ENCODE measurements around the gene HLA-DQB2. TPM values are rescaled to one million over a fixed set of nuclear protein-coding genes. Genes with fewer than 3 reads are reported as not detected.
A peak's percentile ranks its signal among the peaks of the same experiment; 100 is the strongest.
"Not testable (repeated sequence)": the region's sequence is repeated elsewhere in the genome, so short reads cannot be mapped to it uniquely, and the experiment has no call there.

HLA-DQB2 gene
- total RNA-seq, 1 experiment from 2014 or later, result not detected

DNA sequence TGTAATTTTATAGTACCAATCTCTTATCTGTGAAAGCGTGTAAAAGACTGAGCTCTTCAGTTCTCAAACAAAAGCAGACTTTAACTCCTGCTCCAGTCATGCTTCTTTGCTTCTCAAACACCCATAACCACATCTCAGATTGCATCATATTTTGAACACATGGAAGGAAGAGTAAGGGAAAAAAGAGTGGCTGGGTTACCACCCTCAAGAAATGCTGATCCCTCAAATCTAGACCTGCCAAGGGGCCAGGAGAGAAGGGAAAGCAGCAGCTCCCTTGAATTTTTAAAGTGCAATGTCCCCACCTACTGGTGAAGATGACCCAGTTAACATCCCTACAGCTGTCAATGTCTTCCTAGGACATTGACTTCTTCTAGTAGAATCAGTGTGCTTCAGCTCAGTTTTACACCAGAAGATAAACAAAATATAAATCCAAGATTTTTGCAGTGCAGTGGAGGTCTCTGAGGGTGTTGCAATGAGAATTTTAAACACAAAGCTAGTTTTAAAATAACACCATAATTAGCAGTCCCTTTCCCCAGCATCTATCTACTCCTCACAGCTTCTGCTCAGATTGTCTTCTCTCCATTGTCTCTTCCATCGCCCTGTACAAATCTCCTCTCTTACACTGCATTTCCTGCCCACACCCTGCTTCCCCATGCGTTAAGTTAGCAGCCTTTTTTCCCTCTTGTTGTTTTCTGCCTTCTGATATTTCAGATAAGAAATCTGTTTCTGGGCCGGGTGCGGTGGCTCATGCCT, 22.6 kb upstream of the HLA-DQB2 start:
- Histone ChIP-seq H3K4me1 (ENCODE audit: control insufficient read depth, insufficient read depth, low read length) (no peaks in the 10 kb centered on the region), H3K27me3 (ENCODE audit: control insufficient read depth, insufficient read depth, low read length) (peaks cover 13% of the 10 kb centered on the region), H3K4me3 (ENCODE audit: low read depth in 2 of 2, low read length in 2 of 2) (no peak overlapping the region), H3K36me3 (ENCODE audit: control insufficient read depth, insufficient read depth, low read length) (no peaks in the 10 kb centered on the region), H3K9me3 (ENCODE audit: control insufficient read depth, insufficient read depth, low read depth, low read length) (no peaks in the 10 kb centered on the region), H3K27ac (ENCODE audit: low read length) (no peak overlapping the region)
- ChIA-PET POLR2A (interaction anchor here (0.7 kb wide), 1 partner anchor 84 kb away, joined by 4 read pairs; no protein-coding TSS in a partner anchor), CTCF (interaction anchor here (0.6 to 1.2 kb wide), 9 partner anchors 9 to 600 kb away, joined by 3 to 8 read pairs (median 3); partner anchors contain the start of gene TAP2)
- intact Hi-C loops (cut with micrococcal nuclease; ENCODE audit: unreplicated experiment) (loop anchor here (10.0 kb wide), 2 partner anchors 81 to 541 kb away; no protein-coding TSS in a partner anchor), in situ Hi-C loops (cut with HindIII; ENCODE audit: low pct_unique_long_range_greater_than_20kb, low sequenced_read_pairs) (no loop called here)
- peak; percentile 24 for DNase-seq (ENCODE audit: low read depth, low spot score)
- no TSS peak for BruUV-seq (replicated peaks)
- ATAC-seq, result peak; percentile 95
- TF ChIP-seq TCF7L2 (IDR thresholded peaks at IDR 0.05; ENCODE audit: low read depth, low read length) (no peak), POLR2AphosphoS5 (IDR thresholded peaks at IDR 0.05; ENCODE audit: low read depth, low read length) (no peak), SIN3A (IDR thresholded peaks at IDR 0.05; ENCODE audit: borderline replicate concordance, insufficient read depth, low read depth, low read length) (no peak)
- TF ChIP-seq, protein P1, sequence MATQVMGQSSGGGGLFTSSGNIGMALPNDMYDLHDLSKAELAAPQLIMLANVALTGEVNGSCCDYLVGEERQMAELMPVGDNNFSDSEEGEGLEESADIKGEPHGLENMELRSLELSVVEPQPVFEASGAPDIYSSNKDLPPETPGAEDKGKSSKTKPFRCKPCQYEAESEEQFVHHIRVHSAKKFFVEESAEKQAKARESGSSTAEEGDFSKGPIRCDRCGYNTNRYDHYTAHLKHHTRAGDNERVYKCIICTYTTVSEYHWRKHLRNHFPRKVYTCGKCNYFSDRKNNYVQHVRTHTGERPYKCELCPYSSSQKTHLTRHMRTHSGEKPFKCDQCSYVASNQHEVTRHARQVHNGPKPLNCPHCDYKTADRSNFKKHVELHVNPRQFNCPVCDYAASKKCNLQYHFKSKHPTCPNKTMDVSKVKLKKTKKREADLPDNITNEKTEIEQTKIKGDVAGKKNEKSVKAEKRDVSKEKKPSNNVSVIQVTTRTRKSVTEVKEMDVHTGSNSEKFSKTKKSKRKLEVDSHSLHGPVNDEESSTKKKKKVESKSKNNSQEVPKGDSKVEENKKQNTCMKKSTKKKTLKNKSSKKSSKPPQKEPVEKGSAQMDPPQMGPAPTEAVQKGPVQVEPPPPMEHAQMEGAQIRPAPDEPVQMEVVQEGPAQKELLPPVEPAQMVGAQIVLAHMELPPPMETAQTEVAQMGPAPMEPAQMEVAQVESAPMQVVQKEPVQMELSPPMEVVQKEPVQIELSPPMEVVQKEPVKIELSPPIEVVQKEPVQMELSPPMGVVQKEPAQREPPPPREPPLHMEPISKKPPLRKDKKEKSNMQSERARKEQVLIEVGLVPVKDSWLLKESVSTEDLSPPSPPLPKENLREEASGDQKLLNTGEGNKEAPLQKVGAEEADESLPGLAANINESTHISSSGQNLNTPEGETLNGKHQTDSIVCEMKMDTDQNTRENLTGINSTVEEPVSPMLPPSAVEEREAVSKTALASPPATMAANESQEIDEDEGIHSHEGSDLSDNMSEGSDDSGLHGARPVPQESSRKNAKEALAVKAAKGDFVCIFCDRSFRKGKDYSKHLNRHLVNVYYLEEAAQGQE (IDR thresholded peaks at IDR 0.05; ENCODE audit: insufficient read depth in 1 of 2, low read depth in 2 of 2, low read length in 1 of 2), result no peak
- TF ChIP-seq, protein P2, sequence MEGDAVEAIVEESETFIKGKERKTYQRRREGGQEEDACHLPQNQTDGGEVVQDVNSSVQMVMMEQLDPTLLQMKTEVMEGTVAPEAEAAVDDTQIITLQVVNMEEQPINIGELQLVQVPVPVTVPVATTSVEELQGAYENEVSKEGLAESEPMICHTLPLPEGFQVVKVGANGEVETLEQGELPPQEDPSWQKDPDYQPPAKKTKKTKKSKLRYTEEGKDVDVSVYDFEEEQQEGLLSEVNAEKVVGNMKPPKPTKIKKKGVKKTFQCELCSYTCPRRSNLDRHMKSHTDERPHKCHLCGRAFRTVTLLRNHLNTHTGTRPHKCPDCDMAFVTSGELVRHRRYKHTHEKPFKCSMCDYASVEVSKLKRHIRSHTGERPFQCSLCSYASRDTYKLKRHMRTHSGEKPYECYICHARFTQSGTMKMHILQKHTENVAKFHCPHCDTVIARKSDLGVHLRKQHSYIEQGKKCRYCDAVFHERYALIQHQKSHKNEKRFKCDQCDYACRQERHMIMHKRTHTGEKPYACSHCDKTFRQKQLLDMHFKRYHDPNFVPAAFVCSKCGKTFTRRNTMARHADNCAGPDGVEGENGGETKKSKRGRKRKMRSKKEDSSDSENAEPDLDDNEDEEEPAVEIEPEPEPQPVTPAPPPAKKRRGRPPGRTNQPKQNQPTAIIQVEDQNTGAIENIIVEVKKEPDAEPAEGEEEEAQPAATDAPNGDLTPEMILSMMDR (IDR thresholded peaks at IDR 0.05), result peak; percentile 74

DNA sequence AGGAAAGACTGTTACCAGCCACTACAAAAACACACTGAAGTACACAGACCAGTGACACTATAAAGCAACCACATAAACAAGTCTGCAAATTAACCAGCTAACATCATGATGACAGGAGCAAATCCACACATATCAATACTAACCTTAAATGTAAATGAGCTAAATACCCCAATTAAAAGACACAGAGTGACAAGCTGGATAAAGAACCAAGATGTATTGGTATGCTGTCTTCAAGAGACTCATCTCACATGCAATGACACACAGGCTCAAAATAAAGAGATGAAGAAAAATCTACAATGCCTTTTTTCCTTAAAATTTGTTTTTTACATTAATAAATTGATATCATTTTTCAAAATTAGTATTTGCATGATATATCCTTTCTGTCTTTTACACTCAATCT, 19.6 kb upstream of the HLA-DQB2 start:
- peaks cover 20% of the 10 kb centered on the region for H3K27me3 ChIP-seq (ENCODE audit: control insufficient read depth, insufficient read depth, low read length)
- DNase-seq (ENCODE audit: low read depth, low spot score); H3K9me3 ChIP-seq (ENCODE audit: control insufficient read depth, insufficient read depth, low read depth, low read length); H3K36me3 ChIP-seq (ENCODE audit: control insufficient read depth, insufficient read depth, low read length); ATAC-seq; BruUV-seq (replicated peaks); H3K4me3 ChIP-seq (ENCODE audit: low read depth in 2 of 2, low read length in 2 of 2); H3K27ac ChIP-seq (ENCODE audit: low read length); H3K4me1 ChIP-seq (ENCODE audit: control insufficient read depth, insufficient read depth, low read length); POLR2A ChIA-PET; CTCF ChIA-PET; in situ Hi-C loops (cut with HindIII; ENCODE audit: low pct_unique_long_range_greater_than_20kb, low sequenced_read_pairs): not testable (repeated sequence)
- intact Hi-C loops (cut with micrococcal nuclease; ENCODE audit: unreplicated experiment), result loop anchor here (10.0 kb wide), 2 partner anchors 78 to 538 kb away; no protein-coding TSS in a partner anchor

DNA sequence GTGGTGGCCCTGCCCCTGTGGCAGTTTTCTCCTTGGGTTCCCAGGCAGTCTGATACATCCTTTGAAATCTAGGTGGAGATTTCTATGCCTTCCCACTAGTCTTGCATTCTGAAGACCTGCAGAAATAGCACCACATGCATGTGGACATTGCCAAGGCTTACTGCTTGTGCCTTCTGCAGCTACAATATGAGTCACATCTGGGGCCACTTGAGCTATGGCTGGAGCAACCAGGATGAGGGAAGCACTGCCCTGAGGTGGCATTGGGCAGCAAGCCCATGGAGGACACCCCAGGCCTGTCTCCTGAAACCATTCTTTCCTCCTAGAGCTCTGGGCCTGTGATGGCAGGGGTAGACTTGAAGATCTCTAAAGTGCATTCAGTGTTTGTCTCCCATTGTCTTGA, 15.7 kb upstream of the HLA-DQB2 start:
- no peak overlapping the region for H3K4me3 ChIP-seq (ENCODE audit: low read depth in 2 of 2, low read length in 2 of 2)
- POLR2A ChIA-PET, result no interaction called here
- no peaks in the 10 kb centered on the region for H3K9me3 ChIP-seq (ENCODE audit: control insufficient read depth, insufficient read depth, low read depth, low read length)
- no peak overlapping the region for H3K27ac ChIP-seq (ENCODE audit: low read length)
- intact Hi-C loops (cut with micrococcal nuclease; ENCODE audit: unreplicated experiment) (no loop called here), in situ Hi-C loops (cut with HindIII; ENCODE audit: low pct_unique_long_range_greater_than_20kb, low sequenced_read_pairs) (no loop called here)
- H3K36me3 ChIP-seq (ENCODE audit: control insufficient read depth, insufficient read depth, low read length), result no peaks in the 10 kb centered on the region
- TF ChIP-seq POLR2AphosphoS5 (IDR thresholded peaks at IDR 0.05; ENCODE audit: low read depth, low read length), result no peak
- TF ChIP-seq, protein P1 (IDR thresholded peaks at IDR 0.05; ENCODE audit: insufficient read depth in 1 of 2, low read depth in 2 of 2, low read length in 1 of 2), result no peak
- TF ChIP-seq, protein P2 (IDR thresholded peaks at IDR 0.05), result no peak
- TF ChIP-seq SIN3A (IDR thresholded peaks at IDR 0.05; ENCODE audit: borderline replicate concordance, insufficient read depth, low read depth, low read length), result no peak
- no peak for TF ChIP-seq TCF7L2 (IDR thresholded peaks at IDR 0.05; ENCODE audit: low read depth, low read length)
- BruUV-seq (replicated peaks), result no TSS peak
- ATAC-seq (no peak), DNase-seq (ENCODE audit: low read depth, low spot score) (no peak)
- CTCF ChIA-PET, result interaction anchor here (0.6 kb wide), 1 partner anchor 127 kb away, joined by 4 read pairs; no protein-coding TSS in a partner anchor
- H3K4me1 ChIP-seq (ENCODE audit: control insufficient read depth, insufficient read depth, low read length), result no peaks in the 10 kb centered on the region
- peaks cover 18% of the 10 kb centered on the region for H3K27me3 ChIP-seq (ENCODE audit: control insufficient read depth, insufficient read depth, low read length)

All from Panc1 (cell line).